ENCODE results near the gene PGM2L1. TPM values are rescaled to one million over a fixed set of nuclear protein-coding genes. Genes with fewer than 3 reads are reported as not detected.

PGM2L1 gene
- total and polyA plus RNA-seq, 2 of the 4 experiments (the other 2 are of a cell fraction) = 0.72 to 1.8 TPM

- Histone ChIP-seq H4K5ac (ENCODE audit: low read depth, low read length) (no peak overlapping the region), H3K4me3 (ENCODE audit: insufficient read depth, low read depth, low read length) (no peak overlapping the region), H3K9me3 (ENCODE audit: control insufficient read depth, insufficient read depth, low read length) (no peaks in the 10 kb centered on the region), H2BK15ac (ENCODE audit: low read depth, low read length) (no peak overlapping the region), H4K91ac (ENCODE audit: insufficient read depth, low read depth, low read length) (0 out of 2 replicates have a peak overlapping the region, but pooled peaks have one; percentile 13), H2BK5ac (ENCODE audit: low read depth, low read length, poor library complexity, severe bottlenecking) (peak overlapping the region; percentile 25), H3K56ac (ENCODE audit: extremely low read depth, insufficient read depth, low read length) (no peak overlapping the region), H3K23ac (ENCODE audit: low read depth, low read length) (no peak overlapping the region), H3K4me2 (ENCODE audit: low read depth, low read length) (peak overlapping the region; percentile 25; the same call in 1 of the 2 replicates), H3K4ac (ENCODE audit: low read depth, low read length) (peak overlapping the region; percentile 28; the same call in 1 of the 2 replicates), H2BK120ac (ENCODE audit: low read depth, low read length) (peak overlapping the region; percentile 75), H2AK9ac (replicated peaks; ENCODE audit: low read depth, low read length, poor library complexity) (no peak overlapping the region), H3K9ac (ENCODE audit: low read depth, low read length) (no peak overlapping the region), H4K8ac (ENCODE audit: low read depth in 2 of 2, low read length in 2 of 2) (peak overlapping the region in 1 of 2 experiments; percentile 66; a peak in 1 of 4 replicates), H2AFZ (replicated peaks; ENCODE audit: low read length, poor library complexity) (no peak overlapping the region), H2BK20ac (ENCODE audit: low read depth, low read length) (peak overlapping the region; percentile 75; the same call in 1 of the 2 replicates), H3K9me1 (ENCODE audit: insufficient read depth, low read length) (no peaks in the 10 kb centered on the region), H3K14ac (replicated peaks; ENCODE audit: low read depth, low read length) (peak overlapping the region; percentile 67; the same call in 1 of the 2 replicates), H3K4me1 (ENCODE audit: control insufficient read depth, insufficient read depth, low read length) (no peaks in the 10 kb centered on the region; the same call in 1 of the 2 replicates), H4K20me1 (ENCODE audit: insufficient read depth, low read length) (no peaks in the 10 kb centered on the region), H3K27me3 (ENCODE audit: control insufficient read depth, insufficient read depth, low read length) (no peaks in the 10 kb centered on the region), H3K18ac (ENCODE audit: low read depth, low read length) (no peak overlapping the region), H3K79me1 (ENCODE audit: low read depth in 1 of 2, low read length in 2 of 2) (no peaks in the 10 kb centered on the region), H3K36me3 (ENCODE audit: control insufficient read depth, insufficient read depth, low read length) (peaks cover 7% of the 10 kb centered on the region), H3K27ac (ENCODE audit: insufficient read depth, low read length) (no peak overlapping the region), H2AK5ac (ENCODE audit: low read depth, low read length) (no peak overlapping the region)
- CTCF ChIA-PET = no interaction called here
- DNase-seq = peak; percentile 76
- intact Hi-C loops (cut with micrococcal nuclease) = no loop called here
- in situ Hi-C loops (cut with MboI; ENCODE audit: low sequenced_read_pairs) = no loop called here
- ATAC-seq (ENCODE audit: low read depth) = peak; percentile 99
- no TSS peak for BruUV-seq (replicated peaks)
- no peak for TF ChIP-seq USF2 (IDR thresholded peaks at IDR 0.05; ENCODE audit: low read depth, low read length)
- no peak for TF ChIP-seq ELK1 (IDR thresholded peaks at IDR 0.05; ENCODE audit: borderline replicate concordance, low read depth, low read length)
- no peak for TF ChIP-seq POLR2A (IDR thresholded peaks at IDR 0.05; ENCODE audit: low read depth, low read length)
- TF ChIP-seq MXI1 (IDR thresholded peaks at IDR 0.05; ENCODE audit: borderline replicate concordance, low read depth, low read length) = no peak
- TF ChIP-seq RCOR1 (IDR thresholded peaks at IDR 0.05; ENCODE audit: insufficient replicate concordance, low read length) = no peak
- no peak for TF ChIP-seq RAD21 (IDR thresholded peaks at IDR 0.05; ENCODE audit: low read length)
- TF ChIP-seq CHD1 (IDR thresholded peaks at IDR 0.05; ENCODE audit: low read depth, low read length) = no peak
- TF ChIP-seq FOS (IDR thresholded peaks at IDR 0.05; ENCODE audit: low read depth, low read length) = no peak
- TF ChIP-seq BHLHE40 (IDR thresholded peaks at IDR 0.05; ENCODE audit: low read depth, low read length) = no peak
- TF ChIP-seq CTCF (conservative IDR thresholded peaks at IDR 0.05; ENCODE audit: low read depth, low read length) = no peak
- POLR2A ChIA-PET (ENCODE audit: unreplicated experiment) = interaction anchor here (0.6 kb wide), 1 partner anchor 20 kb away, joined by 9 read pairs; no protein-coding TSS in a partner anchor
- dilution Hi-C loops (cut with HindIII; ENCODE audit: low sequenced_read_pairs, unreplicated experiment) = no loop called here
- 40% methylated on average over 2 of the region's 2 CpGs; no CpG with 5 or more reads in 1 of the 2 experiments for WGBS, 2 experiments (ENCODE audit: extremely low coverage in 2 of 2, insufficient read length in 1 of 2)
Measured at GRCh38 chr11:74366576-74366975, 31.7 kb downstream of the PGM2L1 start.
